WTC11 (cell line): ENCODE measurements around the gene TSSC4.

ENCODE experiments used
- ARID4B ChIP-seq: sonication (generic); formaldehyde crosslinking; IDR thresholded peaks from 2 replicates; pipeline ENCODE4 v1.8.0; 2023; ENCODE audit warnings: missing genetic modification reagents, mild to moderate bottlenecking, borderline replicate concordance
- CBFB ChIP-seq: sonication (generic); formaldehyde crosslinking; IDR thresholded peaks from 2 replicates; pipeline ENCODE4 v1.8.1; 2022; ENCODE audit warnings: mild to moderate bottlenecking, low read depth, missing genetic modification reagents
- FOXJ3 ChIP-seq: sonication (generic); formaldehyde crosslinking; IDR thresholded peaks from 2 replicates; pipeline ENCODE4 v1.9.0; 2021; ENCODE audit warnings: missing genetic modification reagents, mild to moderate bottlenecking, borderline replicate concordance
- HMGA2 ChIP-seq: fragments of 250-450 bp; sonication (Bioruptor Pico); IDR thresholded peaks from 2 replicates; pipeline ENCODE4 v1.4.0; 2021; ENCODE audit warnings: mild to moderate bottlenecking, moderate library complexity
- JUN ChIP-seq: sonication (generic); formaldehyde crosslinking; IDR thresholded peaks from 2 replicates; pipeline ENCODE4 v1.8.0; 2023; ENCODE audit warnings: mild to moderate bottlenecking, missing genetic modification reagents
- NFYB ChIP-seq: sonication (generic); formaldehyde crosslinking; conservative IDR thresholded peaks from 2 replicates; pipeline ENCODE4 v1.8.0; 2022; ENCODE audit warnings: low read depth, missing genetic modification reagents
- TCF7 ChIP-seq: sonication (generic); formaldehyde crosslinking; IDR thresholded peaks from 2 replicates; pipeline ENCODE4 v1.8.0; 2022; ENCODE audit warnings: mild to moderate bottlenecking, low read depth, missing genetic modification reagents, moderate library complexity
- TF ChIP-seq, protein P1 (sequence below): fragments of 200-600 bp; IDR thresholded peaks from 2 replicates; pipeline ENCODE4 v1.8.0; 2022; ENCODE audit warnings: antibody characterized with exemption
- TF ChIP-seq, protein P2 (sequence below): sonication (generic); formaldehyde crosslinking; IDR thresholded peaks from 2 replicates; pipeline ENCODE4 v1.8.0; 2022; ENCODE audit warnings: mild to moderate bottlenecking, missing genetic modification reagents
- TF ChIP-seq, protein P3 (sequence below): sonication (generic); formaldehyde crosslinking; IDR thresholded peaks from 2 replicates; pipeline ENCODE4 v1.8.0; 2022; ENCODE audit warnings: mild to moderate bottlenecking, missing genetic modification reagents

- TF ChIP-seq, protein P1, sequence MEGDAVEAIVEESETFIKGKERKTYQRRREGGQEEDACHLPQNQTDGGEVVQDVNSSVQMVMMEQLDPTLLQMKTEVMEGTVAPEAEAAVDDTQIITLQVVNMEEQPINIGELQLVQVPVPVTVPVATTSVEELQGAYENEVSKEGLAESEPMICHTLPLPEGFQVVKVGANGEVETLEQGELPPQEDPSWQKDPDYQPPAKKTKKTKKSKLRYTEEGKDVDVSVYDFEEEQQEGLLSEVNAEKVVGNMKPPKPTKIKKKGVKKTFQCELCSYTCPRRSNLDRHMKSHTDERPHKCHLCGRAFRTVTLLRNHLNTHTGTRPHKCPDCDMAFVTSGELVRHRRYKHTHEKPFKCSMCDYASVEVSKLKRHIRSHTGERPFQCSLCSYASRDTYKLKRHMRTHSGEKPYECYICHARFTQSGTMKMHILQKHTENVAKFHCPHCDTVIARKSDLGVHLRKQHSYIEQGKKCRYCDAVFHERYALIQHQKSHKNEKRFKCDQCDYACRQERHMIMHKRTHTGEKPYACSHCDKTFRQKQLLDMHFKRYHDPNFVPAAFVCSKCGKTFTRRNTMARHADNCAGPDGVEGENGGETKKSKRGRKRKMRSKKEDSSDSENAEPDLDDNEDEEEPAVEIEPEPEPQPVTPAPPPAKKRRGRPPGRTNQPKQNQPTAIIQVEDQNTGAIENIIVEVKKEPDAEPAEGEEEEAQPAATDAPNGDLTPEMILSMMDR = no peak
- TF ChIP-seq HMGA2 (CRISPR knock-in tag) = no peak
- no peak for TF ChIP-seq TCF7 (CRISPR knock-in tag)
- TF ChIP-seq JUN (CRISPR knock-in tag) = no peak
- no peak for TF ChIP-seq ARID4B (CRISPR knock-in tag)
- TF ChIP-seq, protein P2, sequence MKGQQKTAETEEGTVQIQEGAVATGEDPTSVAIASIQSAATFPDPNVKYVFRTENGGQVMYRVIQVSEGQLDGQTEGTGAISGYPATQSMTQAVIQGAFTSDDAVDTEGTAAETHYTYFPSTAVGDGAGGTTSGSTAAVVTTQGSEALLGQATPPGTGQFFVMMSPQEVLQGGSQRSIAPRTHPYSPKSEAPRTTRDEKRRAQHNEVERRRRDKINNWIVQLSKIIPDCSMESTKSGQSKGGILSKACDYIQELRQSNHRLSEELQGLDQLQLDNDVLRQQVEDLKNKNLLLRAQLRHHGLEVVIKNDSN (CRISPR knock-in tag) = no peak
- TF ChIP-seq, protein P3, sequence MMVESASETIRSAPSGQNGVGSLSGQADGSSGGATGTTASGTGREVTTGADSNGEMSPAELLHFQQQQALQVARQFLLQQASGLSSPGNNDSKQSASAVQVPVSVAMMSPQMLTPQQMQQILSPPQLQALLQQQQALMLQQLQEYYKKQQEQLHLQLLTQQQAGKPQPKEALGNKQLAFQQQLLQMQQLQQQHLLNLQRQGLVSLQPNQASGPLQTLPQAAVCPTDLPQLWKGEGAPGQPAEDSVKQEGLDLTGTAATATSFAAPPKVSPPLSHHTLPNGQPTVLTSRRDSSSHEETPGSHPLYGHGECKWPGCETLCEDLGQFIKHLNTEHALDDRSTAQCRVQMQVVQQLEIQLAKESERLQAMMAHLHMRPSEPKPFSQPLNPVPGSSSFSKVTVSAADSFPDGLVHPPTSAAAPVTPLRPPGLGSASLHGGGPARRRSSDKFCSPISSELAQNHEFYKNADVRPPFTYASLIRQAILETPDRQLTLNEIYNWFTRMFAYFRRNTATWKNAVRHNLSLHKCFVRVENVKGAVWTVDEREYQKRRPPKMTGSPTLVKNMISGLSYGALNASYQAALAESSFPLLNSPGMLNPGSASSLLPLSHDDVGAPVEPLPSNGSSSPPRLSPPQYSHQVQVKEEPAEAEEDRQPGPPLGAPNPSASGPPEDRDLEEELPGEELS = no peak
- no peak for TF ChIP-seq CBFB (CRISPR knock-in tag)
- no peak for TF ChIP-seq FOXJ3 (CRISPR knock-in tag)
- no peak for TF ChIP-seq NFYB (CRISPR knock-in tag)
Observed at GRCh38 chr11:2351701-2352100, 48.8 kb upstream of the TSSC4 start.
